CD4-positive, alpha-beta T cell treated with Interleukin-15 for 1 hour (primary cell): ENCODE data around the gene TLR8.

Experiments used
- DNase-seq: peaks from one replicate; pipeline ENCODE4 v3.0.0-alpha.2; 2020

The TLR8 gene

DNA sequence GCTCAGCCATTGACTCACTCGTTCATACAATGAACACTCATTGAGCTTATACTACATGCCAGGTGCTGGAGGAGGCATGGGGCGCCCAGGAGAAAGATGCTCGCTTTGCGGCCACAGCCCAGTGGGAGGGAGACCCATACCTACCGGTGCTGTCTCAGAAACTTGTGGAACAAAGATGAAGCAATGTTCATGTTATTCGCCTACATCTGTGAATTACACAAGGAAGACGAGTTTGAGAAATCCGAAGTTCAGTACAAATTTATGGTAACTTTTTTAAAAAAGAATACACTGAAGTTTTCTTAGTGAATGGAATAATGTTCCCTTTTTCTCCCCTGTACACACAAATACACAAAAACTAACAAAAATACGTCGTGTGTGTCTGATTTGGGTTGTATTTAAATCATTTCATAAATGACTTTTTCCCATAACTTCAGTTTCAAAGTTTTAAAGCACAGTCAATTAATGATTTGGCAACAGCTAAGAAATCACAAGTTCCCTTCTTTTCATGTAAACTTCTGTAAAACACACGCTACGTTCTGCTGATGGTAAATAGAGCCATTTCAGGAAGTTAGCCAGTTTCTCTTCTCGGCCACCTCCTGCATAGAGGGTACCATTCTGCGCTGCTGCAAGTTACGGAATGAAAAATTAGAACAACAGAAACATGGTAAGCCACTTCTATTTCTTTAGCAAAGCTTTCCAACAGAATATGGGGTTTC, at the start of gene TLR8:
Gene TLR8 (plus strand): TSS at position 575 of the 716 bp plus-strand sequence. CDS start 87 bp downstream, at position 662.
- no peak for DNase-seq

DNA sequence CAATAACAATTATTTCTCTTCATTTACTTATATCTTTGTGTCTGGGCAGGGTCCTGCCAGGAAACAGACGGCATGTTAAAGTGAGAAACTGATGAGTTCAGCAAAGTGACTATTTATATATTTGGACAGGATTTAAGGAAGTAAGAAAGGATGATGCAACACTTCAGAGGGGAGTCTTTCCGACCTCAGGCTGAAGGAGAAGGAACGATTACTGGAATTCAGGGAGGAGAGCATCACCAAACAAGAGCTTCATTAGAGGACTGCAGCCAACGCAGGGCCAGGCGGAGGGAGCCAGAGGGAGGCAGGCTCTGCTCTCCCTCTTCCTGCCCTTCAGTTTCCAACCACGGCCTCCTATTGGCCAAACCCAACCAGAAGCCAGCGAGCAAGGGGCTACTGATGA, 41.1 kb upstream of the TLR8 start:
- no peak for DNase-seq

DNA sequence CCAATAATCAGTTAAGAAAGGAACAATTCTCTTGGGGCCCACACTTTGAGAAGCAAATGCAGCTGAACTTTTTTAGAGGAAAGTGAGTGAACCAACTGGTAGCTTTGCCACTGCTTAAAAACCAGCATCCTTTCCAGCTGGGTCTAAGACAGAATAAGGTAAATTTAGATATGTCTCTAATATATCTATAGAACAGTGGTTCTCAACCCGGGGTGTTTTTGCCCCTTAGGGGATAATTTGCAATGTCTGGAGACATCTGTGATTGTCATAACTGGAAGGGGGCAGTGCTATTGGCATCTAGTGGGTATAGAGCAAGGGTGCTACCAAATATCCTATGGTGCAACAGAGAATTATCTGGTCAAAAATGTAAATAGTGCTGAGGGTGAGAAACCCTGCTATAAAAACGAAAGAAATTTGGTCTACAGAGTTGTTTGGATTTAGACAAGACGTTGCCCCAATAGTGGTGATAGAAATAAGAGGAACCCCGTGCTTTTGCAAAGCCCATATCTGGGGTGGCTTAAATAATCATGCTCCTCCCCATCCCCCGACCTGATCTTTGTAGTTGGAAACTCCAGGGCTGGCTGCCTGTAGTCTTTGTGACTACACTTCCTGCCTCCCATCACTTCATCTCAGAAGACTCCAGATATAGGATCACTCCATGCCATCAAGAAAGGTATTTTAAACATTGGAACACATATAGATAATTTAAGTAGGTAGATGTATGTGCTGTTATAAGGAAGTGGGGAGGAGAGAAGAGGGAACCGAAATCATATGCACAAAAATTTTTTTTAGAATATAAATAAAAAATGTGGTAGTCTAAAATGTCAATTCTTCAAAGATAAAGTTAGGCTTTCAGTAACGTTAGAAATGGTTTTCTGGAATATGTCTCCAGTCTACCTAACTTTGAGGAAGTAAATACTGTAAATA, 39.7 kb upstream of the TLR8 start, which contains the start of gene TLR7:
Gene TLR7 (plus strand): TSS at position 622 of the 927 bp plus-strand sequence. CDS start 507 bp downstream, outside the sequence.
- no peak for DNase-seq

DNA sequence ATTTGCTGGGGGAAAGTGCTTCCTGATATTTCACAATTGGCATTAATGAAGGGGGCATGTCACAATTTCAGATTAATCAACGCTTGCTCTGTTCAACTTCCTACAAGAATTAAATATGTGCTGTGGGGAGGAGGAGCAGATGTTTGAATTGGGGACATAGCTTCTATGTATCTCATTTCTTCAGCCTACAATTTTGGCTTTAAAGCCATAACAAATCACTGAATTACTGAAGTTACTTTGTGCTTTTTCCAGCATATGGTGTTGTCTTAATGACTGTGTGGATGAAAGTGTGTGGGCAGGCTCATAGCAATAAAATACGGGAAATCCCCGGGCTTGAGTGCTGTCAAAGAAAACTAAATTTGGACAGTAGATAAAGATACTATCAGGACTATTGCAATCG, 38.7 kb upstream of the TLR8 start:
- DNase-seq: no peak

DNA sequence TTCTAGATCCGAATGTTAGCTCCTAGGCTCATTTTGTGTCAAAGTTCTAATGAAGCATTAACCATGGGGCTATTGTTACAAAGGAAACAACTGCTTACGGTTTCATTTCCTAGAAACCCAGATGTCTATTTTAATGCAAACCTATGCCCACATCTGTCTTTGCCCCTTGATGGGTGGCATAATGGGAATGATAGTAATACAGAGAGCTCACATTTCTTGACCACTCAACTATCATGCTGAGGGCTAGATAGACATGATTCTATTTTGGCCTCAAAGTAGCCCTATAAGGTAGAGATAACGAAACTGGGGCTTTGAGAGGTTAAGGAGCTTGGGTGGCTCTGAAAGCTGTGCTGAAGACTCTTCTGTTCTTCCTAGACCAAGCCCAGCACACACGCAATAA, 37.7 kb upstream of the TLR8 start:
- DNase-seq: no peak

DNA sequence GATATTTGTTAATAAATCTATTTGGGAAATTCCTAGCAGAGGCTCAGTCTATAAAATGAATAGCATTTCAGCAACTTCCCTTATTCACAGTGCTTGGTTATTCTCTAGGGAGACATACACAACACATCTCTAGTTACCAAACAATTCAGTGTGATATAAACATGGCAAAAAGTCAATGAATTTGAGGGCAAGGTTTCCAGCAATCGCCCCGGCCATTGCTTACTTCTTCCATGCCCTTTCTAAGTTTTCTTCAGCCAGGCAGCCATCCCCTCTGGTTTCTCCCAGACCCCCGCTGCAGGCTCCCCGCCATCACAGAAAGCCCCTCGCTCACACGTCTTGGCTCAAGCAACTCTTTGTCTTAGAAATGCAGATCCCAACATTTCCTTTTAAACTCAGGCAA, 35.2 kb upstream of the TLR8 start:
- DNase-seq: no peak

DNA sequence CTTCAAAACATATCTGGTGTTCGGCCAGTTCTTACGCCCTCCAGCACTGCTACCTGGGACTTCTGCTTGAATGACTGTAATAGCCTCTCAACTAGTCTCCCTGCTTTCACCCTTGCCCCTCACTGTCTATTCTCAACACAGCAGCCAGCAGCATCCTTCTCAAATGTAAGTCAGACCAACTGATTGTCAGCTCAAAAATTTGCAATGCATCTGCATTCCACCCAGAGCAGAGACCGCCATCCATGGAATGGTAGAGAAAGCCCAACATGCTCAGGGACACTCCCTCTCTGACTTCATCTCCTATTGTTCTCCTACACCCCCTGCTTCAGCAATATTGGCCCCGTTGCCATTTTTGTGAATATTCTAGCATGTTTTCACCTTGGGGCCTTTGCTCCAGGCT, 33.7 kb upstream of the TLR8 start:
- no peak for DNase-seq

DNA sequence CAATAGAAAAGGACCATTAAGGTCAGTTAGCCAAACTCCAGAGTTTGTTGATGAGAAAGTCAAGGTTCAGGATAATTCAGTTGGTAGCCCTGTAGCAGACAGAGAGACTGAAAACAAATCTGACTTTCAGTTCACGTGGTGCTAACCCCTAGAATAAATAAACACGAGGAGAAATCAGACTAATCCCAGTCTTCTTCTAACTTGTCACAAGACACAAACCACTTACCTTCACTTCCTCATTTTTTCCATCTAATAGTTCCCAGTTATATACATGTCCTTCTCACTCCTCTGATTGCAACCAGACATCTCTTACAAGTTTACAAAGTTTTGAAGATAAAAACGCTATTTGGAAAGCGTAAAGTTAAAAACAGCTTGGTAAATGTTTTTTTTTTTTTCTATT, 31.8 kb upstream of the TLR8 start:
- DNase-seq: no peak

DNA sequence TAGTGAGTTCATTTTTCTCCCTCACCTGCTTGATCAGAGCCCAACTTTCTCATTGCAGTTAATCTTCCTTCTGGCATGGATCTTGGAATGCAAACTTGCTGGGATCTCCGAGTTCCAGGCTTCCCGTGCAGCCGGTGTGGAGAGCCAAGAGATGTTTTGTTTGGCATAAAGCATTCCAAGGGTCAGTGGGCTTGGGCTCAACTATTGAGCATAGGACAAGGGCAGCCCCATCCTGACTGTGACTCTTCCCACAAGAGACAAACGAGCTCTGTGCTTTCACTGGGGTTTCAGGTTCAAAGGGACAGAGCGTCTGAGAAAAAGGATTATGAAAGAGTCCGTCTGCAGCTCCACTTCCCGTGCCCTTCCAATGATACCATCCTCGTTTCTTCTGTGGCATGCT, 29.0 kb upstream of the TLR8 start:
- no peak for DNase-seq

DNA sequence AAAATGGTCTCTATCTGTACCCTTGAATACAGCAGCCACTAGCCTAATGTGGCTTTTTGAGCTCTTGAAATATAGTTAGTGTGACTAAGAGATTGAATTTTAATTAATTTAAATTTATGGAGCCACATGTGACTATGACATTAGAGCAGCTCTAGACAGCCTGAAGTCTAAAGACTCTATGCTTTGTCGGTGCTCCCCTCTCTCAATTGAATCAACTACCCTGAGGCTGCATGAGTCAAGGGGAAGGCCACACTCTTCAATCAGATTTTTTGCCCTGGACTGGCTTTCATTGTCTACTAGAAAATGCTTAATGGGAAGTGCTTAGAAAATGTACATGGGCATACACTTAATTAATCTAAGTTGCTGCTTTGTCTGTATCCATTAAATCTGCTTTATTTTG, 27.9 kb upstream of the TLR8 start:
- no peak for DNase-seq

DNA sequence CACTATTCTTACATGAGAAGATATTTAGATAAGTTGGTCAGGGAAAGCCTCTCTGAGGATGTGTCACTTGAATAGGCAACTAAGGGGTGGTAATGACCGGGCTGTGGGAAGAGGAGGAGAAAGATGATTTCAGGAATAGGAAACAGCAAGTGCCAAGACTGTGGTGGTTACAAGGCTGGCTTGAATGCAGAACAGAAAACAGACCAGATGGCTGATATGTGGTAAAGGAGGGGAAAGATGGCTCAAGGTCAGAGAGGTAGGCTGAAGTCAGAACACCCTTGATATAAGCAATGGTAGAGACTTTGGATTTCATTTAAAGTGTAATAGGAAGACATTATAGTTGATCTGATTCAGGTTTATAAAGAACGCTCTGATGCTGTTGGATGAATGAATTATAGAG, 24.5 kb upstream of the TLR8 start:
- no peak for DNase-seq

DNA sequence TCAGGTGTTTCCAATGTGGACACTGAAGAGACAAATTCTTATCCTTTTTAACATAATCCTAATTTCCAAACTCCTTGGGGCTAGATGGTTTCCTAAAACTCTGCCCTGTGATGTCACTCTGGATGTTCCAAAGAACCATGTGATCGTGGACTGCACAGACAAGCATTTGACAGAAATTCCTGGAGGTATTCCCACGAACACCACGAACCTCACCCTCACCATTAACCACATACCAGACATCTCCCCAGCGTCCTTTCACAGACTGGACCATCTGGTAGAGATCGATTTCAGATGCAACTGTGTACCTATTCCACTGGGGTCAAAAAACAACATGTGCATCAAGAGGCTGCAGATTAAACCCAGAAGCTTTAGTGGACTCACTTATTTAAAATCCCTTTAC, 20.9 kb upstream of the TLR8 start:
- no peak for DNase-seq

DNA sequence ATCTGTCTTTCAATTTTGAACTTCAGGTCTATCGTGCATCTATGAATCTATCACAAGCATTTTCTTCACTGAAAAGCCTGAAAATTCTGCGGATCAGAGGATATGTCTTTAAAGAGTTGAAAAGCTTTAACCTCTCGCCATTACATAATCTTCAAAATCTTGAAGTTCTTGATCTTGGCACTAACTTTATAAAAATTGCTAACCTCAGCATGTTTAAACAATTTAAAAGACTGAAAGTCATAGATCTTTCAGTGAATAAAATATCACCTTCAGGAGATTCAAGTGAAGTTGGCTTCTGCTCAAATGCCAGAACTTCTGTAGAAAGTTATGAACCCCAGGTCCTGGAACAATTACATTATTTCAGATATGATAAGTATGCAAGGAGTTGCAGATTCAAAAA, 19.9 kb upstream of the TLR8 start:
- DNase-seq: no peak

DNA sequence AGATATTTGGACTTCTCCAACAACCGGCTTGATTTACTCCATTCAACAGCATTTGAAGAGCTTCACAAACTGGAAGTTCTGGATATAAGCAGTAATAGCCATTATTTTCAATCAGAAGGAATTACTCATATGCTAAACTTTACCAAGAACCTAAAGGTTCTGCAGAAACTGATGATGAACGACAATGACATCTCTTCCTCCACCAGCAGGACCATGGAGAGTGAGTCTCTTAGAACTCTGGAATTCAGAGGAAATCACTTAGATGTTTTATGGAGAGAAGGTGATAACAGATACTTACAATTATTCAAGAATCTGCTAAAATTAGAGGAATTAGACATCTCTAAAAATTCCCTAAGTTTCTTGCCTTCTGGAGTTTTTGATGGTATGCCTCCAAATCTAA, 19.3 kb upstream of the TLR8 start:
- no peak for DNase-seq

DNA sequence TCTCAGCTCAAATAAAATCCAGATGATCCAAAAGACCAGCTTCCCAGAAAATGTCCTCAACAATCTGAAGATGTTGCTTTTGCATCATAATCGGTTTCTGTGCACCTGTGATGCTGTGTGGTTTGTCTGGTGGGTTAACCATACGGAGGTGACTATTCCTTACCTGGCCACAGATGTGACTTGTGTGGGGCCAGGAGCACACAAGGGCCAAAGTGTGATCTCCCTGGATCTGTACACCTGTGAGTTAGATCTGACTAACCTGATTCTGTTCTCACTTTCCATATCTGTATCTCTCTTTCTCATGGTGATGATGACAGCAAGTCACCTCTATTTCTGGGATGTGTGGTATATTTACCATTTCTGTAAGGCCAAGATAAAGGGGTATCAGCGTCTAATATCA, 18.7 kb upstream of the TLR8 start:
- DNase-seq: no peak

DNA sequence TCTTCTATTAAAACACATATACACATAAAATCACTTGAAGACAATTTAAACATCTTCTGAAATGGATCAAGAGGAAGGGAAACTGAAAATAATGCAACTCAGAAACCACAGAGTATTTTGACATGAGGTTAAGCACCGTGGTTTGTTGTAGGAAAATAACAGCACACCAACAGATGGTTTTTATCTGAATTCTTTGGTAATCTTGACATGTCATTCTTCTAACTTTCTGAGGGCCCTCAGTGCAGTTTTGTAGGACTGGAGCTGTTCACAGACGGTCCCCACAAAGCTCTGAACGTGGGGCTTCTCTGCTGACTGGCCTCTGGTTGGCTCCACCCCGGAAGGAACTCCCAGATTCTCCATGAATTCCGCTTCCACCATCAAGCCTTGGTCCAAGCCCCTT, 16.0 kb upstream of the TLR8 start:
- no peak for DNase-seq

DNA sequence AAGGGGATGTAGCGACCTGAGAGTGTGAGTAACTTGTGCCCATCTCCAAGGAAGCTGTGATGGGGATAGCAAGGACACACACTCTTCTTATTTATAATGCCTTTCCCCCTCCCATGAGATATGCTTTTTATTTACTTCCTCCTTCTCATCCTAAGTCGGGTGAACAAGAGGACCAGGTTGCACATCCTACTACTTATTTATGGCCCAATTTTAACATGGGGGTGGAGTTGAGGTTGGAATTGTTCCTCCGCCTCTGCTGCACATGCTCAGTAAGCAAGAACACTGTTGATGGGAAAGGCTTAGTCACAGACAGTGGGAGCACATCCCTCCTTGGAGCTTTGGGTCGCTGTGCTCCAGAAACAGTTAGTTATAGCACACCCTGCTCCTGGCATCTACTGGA, 15.2 kb upstream of the TLR8 start:
- DNase-seq: no peak

DNA sequence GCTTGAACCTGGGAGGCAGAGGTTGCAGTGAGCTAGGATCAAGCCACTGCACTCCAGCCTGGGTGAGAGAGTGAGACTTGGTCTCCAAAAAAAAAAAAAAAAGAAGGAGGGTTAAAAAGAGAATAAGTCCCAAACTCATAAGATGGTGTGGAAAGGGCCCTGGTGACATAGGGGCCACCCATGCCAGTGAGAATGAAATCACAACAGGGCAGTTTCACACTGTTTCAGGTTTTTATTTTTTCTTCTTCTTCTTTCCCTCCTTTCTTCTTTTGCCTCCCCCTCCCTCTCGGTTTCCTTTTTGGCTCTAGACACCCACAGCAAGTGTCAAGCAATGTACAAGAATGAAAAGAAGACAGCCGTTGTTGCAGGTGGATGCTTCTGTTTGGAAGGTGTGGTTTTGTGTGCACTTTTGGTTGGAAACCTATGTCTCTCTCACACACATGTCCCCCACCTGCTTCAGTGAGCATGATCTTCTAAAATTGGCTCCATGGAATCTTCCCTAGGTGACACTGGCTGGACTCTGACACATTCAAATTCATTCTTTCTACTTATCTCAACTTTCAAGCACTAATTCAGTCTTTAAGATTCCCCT, 14.4 kb upstream of the TLR8 start:
- no peak for DNase-seq

DNA sequence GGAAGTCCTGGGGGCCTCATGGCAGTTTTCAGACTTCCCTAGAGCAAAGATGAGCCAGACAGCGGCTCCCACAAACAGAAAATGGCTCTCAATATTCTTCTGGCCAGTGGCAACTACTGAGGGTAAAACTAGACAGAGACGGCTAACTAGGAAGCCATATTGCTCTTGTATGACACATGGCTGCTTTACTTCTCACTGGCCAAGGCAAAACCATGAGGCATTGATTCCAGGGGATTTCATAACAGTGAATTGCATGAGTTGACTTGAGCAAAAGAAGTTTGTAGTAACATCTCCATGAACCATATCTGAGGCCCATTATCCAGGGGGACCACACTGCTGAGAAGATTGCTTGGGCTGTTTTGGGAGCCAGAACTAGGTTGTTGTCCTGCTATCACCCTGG, 13.7 kb upstream of the TLR8 start:
- DNase-seq: no peak

DNA sequence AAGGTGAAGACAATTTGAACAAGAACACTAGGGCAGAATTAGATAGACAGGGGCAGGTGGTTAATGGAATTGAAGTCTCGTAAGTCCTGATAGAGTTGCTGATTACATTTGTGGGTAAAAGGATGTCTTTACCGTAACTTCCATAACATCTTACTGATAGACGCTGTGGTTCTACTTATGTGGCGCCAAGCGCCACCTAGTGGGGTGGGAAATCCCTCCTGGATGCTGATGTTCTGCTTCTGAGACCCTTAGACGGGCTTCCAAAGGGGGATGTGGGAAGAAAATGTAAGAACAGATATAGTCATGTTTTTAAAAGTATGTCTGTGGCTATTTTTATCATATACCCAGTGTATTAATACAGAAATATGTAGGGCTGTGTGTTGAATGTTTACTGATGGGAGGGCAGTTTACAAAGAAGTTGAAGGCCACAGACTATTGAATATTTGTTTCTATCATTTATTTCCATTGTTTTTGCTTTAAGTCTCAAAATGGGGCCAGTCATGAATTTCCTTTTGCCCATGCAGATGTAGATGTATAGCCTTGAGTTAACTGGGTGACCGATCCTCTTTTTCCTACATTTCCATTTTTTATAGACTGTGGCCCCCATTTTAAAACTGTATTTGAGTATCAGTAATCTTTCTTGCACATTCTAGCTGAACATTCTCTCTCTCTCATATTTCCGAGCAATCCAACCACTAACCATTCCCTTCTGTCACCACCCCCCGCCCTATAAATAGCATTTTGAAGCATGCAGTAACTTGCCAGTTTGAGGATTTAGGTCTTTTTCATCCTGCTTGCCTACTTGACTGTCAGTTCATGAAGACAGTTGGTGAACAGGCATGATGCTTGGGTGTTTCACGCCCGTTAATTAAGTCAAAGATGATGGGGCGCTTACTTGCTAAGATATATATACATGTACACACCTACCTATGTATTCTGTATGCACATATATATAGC, 12.1 kb upstream of the TLR8 start:
- peak; percentile 37 for DNase-seq

DNA sequence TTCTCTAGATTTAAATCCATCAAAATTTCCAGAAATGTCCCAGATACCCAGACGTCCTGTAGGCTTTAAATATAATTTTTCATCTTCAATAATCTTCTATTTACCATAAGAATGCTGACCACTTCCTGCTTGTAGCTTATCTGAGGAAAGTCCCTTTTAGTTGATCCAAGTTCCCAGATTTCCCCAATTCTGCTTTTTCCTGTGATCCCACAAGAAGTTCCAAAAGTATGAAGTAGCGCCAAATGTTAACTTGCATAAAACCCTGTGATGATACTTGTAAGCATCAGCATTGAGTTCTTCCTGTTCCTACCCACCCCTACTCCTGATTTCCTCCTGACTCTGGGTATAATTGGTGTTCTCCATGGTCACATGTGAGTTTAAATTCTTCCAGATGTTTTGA, 10.6 kb upstream of the TLR8 start:
- DNase-seq: no peak

DNA sequence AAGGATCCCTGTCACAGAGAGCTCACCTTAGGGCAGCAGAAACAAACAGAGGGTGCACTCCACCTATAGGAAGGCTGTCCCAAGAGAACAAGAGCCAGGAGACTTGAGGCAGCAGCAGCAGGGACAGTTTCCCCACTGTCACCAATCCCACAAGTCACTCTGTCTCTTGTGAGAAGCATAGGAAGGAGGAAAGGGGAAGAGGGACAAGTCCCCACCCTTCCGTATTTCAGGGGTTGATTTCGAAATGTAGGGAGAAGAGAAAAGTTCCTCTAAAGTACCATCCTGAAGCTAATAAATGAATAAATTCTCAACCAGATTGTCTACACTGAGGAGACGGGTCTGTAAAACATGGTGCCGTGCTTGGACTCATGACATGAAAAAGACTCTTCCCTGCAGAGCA, 9.5 kb upstream of the TLR8 start:
- no peak for DNase-seq

DNA sequence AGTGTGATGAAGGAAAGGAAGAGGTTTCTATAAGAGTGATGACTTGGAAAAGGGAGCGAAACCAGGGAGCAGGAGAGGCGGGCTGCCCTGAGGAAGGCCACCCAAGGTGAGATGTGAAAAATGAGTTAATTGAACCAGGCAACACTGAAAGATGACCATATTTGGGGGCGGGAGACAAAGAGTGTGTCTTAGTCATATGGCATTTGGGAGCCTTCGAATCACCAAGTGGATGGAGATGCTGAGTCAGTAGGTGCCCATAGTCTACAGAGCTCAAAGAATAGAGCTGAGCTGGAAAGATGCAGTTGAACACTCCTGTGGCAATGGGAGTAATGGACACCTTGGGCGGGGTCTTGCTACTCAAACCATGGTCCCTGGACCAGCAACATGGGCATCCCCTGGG, 8.3 kb upstream of the TLR8 start:
- DNase-seq: no peak
